Measurements from ENCODE around the gene PADI1.

Gene PADI1

DNA sequence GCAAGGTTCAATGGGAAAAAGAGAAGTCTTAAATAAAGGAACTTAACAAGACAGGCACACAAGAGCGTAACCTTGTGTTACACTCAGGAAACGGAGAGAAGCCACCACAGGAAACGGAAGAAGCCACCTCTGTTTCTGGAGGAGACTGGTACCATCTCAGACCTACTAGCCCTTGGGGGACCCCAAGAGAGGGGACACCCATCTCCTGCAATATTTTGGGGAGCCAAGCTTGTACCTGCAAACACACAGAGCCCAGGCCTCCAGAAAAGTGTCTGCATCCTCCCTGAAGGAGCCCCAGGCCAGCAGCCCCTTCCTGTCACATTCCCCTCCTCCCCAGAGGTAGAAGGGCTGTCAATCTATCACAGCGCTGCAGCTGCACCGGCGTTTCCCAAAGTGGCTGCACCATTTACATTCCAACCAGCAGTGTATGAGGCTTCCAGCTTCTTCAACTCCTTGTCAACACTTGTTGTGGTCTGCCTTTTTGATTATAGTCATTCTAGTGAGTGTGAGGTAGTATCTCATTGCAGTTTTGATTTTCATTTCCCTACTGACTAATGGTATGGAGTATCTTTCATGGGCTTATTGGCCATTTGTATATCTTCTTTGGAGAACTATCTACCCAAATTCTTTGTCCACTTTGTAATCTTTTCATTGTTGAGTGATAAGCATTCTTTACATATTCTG is 23.0 kb upstream of the PADI1 start:
- DNase-seq (ENCODE audit: low read depth): no peak

DNA sequence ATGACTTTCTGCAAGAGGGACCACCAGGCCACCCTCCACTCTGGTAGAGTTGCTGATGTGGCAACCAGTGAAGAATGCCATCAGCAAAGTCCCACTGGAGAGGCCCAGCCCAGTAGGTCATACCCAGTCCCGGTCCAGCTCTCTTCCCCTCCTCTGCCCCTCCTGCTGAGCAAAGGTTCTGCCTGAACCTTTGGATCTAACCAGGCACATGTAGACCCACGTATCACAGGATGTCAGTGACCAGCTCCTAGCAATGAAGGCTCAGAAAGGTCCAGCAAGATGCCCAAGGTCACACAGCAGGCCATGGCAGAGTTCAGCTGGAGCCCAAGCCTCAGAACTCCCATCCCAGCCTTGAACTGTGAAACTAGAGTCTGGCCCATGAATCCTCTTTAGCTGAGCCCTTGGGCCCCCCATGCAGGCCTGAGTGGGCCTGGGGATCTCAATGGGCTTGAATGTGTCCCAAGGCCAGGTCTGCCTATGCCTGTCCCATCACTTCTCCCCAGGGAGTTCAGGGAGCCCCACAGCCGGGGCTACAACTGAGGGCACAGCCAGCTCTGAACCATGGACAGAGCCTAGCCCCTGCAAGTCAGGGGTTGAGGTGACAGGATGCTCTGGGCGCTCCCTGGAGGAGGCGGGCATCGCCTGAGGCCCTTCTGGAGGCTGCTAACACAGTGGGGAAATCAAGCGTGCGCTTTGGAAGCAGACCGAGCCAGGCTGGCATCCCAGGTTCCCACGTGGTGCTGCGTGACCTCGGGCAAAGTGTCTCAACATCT is 21.4 kb upstream of the PADI1 start:
- no peak for DNase-seq (ENCODE audit: low read depth)

DNA sequence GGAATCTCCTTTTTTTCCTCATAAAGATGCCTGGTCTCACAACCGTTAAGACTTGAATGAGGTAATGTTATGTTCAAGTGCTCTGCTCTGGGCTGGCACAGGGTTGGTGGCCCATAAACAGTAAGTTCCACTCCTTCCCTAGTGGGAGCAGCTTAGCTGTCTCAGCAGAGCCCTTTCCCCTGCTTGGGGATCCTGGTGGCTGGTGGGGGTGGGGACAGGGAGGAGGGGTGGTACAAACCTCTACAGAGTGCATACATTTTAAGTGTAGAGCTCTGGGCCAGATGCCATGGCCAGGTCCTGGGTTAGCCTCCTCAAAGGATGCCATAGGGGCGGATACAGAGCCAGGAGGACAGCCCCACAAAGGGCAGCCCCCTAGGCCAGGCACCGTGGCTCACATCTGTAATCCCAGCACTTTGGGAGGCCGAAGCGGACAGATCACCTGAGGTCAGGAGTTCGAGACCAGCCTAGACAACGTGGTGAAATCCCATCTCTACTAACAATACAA is 20.7 kb upstream of the PADI1 start:
- DNase-seq (ENCODE audit: low read depth): no peak

DNA sequence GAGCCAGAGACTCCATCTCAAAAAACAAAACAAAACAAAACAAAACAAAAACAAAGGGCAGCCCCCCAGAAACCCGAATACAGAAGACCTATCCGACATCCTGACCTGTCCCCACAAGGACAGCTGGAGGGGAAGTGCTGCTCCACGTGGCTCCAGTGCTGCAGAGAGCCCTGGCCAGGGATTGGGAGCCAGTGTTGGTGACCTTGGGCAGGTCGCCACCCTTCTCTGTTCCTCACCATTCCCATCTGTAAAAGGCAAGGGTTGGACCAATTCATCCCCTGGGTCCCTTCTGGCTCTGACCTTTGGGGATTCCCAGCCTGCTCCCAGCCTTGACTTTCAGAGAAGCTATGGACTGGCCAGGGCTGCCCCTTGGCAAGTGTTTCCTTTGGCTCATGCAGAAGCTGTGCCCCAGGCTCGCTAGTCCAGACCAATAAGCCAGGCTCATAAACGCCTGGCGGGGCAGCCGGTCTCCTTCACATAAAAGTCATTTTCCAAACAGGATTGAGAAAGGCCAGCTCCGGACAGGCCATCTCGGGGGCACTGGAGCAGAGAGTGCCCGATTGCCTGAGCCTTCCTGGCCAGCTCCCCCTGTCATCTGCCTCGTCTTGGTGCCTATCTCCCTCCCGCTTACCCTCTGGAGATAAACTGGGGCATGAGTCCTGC is 20.0 kb upstream of the PADI1 start:
- DNase-seq (ENCODE audit: low read depth): no peak

DNA sequence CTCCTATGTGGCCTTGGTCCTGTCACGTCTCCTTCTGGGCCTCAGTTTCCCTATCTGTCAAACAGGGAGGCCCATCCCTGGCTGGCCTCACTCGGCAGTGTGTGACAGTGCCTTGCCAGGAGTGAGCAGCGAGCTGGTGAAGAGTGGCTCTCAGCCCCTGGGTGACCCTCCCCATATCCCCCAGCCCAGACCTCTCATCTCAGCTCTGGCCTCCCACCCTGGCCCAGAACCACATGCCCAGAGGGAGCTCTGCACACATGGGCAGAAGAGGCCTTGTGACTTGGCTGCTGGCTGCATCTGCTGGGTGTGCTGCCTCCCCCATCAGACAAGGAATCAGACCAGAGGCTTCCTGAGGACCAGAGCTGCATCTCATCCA is 19.5 kb upstream of the PADI1 start:
- DNase-seq (ENCODE audit: low read depth): no peak

DNA sequence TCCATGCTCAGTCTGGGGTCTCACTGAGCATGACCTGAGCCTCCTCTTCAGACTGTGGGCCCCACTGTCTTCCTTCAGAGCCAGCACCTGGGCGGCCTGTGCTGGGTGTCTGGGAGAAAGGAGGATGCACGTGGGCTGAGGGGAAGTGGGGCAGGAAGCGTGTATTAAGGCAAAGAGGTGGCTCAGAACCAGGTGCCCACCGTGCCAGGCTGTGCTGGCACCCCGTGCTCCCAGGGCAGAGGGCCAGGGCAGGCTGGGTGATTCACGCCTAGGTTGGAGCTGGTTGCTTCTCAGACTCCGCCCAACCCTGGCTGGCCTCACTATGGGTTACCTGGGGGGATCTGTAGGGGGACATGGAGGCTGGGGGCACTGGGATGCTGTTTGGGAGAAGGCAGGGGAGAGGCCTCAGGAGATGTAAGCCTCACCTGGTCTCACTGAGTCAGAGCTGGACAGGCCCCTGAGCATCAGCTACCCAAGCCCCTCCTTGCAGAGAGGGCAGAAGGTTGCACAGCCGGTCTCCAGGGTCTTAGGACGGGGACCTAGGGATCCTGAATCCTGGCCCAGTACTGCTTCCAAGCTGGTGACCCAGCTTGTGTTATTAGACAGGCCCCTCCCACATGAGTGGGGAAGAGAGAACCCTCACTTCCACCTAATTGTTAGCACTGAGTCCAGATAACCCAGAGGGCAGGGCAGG is 18.6 kb upstream of the PADI1 start:
- no peak for DNase-seq (ENCODE audit: low read depth)

DNA sequence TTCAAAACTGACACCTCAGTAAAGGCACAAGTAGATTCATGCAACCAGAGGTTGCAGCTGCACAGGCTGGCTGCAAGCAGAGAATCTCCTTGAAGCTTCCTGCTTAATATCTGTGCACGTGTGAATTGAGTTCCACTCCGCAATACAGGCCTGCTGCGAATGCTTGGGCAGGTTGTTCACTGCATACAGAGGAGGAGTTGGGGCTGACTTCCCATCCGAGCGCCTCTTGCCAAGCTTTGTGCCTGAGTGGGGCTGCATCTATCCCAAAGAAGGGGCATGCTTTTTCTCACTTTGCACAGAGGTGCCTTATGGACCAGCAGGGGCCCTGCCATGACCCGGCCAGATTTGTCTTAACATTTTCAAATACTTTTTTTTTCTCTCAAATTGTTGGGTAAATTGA is 17.9 kb upstream of the PADI1 start:
- DNase-seq (ENCODE audit: low read depth): no peak

DNA sequence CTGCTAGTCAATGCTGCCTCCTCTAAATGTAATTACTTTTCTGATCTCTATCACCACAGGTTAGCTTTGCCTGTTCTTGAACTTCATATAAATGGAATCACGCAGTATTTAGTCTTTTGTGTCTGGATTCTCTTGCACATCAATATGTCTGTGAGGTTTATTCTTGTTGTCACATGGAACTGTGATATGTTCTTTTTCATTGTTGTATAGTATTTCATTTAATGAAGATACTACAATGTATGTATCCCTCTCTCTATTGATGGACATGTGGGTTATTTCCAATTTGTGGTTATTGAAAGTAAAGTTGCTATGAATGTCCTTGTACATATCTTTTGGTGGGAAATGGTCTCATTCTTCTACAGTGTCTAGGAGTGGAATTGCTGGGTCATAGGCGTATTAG is 16.7 kb upstream of the PADI1 start:
- DNase-seq (ENCODE audit: low read depth): no peak

DNA sequence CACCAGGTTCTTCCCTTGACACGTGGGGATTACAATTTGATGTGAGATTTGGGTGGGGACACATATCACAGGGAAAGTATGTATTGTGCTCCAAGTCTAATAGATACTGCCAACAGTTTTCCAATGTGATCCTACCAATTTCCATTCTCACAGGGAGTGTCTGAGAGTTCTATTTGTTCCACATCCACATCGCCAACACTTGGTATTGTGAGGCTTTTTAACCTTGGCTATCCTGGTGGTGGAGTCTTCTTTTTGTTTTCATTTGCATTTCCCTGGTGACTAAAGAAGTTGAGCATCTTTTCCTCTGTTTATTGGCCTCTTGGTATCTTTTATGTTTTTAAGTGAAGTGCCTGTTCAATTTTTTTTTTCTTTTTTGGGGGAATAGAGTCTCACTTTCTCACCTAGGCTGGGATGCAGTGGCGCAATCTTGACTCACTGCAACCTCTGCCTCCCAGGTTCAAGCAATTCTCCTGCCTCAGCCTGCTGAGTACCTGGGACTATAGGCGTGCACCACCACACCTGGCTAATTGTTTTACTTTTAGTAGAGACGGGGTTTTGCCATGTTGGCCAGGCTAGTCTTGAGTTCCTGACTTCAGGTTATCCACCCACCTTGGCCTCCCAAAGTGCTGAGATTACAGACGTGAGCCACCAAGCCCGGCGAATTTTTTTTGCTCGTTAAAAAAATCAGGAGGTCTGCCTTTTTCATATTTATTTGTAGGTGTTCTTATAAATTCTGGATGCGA is 15.9 kb upstream of the PADI1 start:
- no peak for DNase-seq (ENCODE audit: low read depth)

DNA sequence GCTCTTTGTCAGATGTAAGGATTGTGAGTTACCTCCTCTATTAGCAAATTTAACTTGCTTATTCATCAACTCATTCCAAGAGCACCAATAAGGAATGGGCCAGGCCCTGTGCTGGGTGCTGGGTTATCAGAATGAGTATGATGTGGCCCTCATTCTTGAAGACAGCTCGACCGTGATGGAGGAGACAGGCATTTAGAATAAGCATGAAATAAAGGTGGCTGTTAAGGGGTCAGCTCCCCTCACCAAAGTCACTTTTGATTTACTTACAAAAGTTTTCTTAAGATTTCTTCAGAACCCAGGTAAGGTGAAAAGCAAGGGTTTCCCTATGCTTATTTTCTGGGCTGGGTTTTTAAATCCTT is 15.3 kb upstream of the PADI1 start:
- DNase-seq (ENCODE audit: low read depth): no peak

DNA sequence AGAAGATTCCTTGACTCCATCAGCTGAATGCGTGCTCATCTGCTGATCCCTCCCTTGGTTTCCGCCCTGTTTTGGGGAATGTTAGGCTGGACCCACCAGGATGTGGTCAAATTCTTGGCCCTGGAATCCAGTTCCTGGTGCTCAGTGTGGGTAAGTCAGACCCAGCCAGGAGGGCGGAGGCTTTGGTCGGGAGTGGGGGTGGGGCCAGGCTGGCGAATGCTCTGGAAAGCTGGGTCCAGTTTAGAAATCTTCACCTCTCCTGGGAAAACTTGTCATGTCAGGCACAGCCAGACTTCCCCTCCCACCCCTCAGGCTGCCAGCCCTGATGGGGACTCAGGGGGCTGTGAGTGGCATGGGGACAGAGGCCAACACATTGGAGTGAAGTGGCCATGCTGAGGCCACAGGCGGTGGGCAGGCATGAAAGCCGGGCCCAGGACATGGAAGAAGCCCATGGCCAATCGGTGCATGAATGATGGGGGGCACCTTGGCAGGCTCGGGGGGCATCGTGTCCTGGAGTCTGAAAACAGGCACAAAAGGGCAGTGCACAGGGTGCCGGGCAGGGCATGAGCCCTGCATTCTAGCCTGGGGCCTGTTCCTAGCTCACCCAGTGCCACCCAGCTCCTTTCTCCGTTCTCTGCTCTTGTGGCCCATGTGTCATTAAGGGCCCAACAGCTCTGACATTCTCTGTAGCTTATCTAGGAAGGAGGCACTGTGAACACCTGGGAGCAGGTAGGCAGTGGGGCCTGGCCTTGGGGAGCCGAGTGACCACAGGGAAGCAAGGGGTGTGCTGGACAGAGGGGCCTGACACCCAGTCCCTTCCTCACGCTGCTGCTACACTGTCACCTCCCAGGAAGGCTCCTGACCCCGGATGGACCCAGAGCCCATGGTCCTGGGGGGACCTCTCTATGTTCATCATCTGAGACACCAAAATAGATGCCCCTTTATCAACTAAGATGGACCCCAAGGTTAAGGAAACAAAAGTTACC is 14.6 kb upstream of the PADI1 start:
- no peak for DNase-seq (ENCODE audit: low read depth)

DNA sequence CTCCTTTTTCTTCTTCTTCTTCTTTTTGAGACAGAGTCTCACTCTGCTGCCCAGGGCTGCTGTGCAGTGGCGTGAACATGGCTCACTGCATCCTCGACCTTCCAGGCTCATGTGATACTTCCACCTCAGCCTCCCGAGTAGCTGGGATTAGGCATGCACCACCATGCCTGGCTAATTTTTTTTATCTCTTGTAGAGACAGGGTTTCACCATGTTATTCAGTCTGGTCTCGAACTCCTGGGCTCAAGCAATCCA is 13.0 kb upstream of the PADI1 start:
- DNase-seq (ENCODE audit: low read depth): no peak

DNA sequence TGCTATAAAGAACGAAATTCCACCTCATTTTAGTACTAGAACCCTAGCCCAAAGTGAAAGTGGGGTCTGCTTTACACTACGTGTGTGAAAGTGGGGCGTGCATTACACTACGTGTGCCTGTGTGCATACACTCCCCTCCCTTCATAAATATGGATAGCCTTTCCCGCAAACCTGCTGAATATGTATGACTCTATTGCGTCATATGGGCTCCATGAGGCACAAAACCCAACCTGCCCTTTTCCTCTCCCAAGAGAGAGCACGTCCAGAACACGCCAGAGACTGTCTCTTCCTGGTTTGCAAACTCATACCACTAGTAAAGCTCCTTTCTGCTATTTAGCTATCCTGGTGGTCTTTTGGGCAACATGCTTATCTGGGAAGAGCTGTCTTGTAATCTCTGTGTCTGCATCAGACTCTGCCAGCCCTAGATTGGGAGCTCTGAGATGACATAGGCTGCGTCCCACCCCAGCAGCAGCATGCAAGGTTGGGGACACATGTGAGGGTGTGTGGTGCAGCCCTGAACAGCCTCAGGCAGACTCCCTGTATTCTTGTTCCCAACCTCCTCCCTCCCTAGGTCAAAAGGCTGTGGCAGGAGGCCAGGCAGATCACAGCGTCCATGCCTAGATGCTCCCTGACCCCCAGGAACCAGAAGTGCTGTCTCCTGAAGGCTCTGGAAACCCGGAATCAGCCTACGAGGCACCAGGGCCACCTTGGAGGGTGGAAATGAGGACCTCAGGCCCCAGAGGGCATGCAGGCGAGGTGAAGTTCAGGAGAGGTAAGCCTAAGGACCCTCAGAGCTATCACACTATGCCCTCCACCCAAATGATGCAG is 12.3 kb upstream of the PADI1 start:
- DNase-seq (ENCODE audit: low read depth): no peak

DNA sequence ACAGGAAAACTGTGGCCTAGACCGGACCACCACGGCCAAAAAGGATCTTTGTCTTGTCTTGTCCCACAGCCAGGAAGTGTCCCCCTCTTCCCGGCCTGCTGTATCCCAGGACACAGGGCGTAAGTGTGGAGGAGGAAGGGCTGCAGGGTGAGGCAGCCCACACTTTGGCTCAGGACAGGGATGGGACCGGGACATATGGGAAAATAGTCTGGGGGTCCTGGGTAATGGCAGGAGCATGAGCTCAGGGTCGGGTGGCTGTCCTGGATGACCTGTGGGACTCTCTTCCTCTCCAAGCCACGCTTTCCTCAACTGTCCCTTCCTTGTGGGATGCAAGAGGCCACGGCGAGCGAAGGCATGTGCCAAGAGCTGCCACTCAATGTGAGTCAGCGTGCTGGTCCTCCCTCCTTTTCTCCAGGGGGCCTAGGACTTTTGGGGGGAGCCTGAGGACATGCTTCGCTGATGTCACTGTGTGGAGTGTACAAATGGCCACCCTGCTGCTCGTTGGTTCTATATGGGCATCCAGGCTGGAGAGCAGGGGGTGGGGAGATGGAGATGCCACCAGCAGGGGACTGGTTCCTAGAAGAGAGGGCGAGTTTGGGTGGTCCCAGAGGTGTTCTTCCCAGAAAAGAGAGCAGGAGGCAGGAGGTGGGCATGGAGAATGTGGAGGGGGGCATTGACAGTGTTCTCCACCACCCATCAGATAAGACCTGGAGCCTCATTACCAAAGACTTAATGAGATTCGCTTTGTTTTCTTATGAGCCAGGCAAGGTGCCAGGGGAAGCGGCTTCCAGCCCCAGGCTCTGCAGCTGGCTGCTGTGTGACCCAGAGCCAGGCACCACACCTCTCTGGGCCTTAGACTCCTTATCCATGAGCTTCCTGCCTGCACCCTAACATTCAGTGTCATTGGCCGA is 11.5 kb upstream of the PADI1 start:
- DNase-seq (ENCODE audit: low read depth): no peak

DNA sequence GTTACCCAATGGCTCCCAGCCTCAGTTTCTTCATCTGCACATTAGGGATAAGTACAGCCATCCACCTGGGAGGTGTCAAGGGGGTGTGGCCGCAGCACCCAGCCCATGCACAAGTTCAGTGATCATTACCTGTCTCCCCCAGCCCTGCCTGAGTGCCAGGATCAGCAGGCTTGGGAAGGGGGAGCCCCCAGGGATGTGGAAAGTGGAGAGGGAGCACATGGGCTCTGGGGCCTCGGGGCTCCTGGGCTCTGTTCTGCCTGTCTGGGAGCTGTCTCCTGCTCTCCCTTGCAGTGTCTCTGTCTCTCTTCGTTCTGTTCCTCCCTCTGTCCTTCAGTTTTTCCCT is 10.8 kb upstream of the PADI1 start:
- no peak for DNase-seq (ENCODE audit: low read depth)

DNA sequence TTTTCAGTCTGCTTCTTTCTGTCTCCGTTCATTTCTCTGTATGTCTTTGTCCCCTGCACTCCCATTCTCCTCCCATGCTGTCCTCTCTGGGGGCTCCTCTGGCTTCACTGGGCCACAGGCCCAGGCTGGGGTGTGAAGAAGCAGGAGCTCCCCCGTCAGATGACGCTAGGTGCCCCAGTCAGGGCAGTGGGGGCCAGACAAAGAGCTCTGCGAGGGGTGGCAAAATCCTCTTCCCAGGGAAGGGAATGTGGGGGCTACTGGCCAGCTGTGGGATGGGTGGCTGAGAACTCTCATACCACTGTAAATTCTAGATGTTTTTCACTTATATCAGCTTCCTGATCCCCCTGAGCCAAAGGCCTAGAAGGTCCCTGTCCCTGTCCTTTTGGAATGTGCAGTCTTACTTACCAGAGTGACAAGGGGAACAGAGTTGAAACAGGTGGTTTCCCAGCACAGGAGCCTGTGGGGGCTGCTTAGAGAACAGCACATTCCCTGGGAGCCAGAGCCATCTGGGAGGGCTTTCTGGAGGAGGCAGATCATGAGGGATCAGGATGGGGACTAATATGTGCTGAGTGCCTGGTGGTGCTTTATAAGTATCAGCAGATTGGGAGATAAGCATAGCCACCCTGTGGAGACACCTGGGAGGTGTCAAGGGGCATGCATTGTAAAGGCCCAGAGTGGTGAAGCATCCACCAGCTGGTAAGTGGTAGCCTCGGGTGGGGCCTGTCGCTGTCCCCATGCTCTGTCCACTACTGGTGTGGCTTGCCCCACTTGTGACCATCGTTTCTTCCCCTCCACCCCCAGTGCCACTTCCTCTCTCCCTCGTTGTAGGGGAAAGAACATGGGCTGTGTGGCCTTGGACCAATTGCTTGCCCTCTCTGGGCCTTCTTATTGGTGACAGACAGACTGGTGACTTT is 10.1 kb upstream of the PADI1 start:
- DNase-seq (ENCODE audit: low read depth): no peak

DNA sequence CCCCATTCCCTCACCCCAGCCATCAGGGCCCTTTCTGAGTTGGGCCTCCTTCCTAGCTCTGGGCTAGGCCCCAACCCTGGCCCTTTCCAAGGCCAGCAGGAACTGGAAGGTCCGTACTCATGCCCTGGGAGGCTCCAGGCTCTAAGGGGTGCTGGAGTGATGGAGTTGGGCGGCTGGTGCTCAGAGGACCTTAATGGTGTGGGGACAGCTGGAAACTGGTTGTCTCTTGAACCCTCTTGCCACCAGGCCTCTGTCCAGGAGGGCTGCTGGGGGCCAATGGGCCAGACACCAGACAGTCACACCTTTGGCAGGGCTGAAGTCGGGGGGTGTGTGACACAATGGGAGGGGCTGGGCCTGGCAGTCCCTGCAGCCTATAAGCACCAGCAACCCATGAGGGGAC is 9.2 kb upstream of the PADI1 start:
- no peak for DNase-seq (ENCODE audit: low read depth)

All from activated T-helper 9 cell treated with anti-CD3 and anti-CD28 coated beads, Interleukin-2, amount 50 U/mL, for 16 hours (primary cell).